ENCODE measurements around the gene RABGAP1. TPM values are rescaled to one million over a fixed set of nuclear protein-coding genes. Genes with fewer than 3 reads are reported as not detected.

RABGAP1 gene
- total RNA-seq, 1 experiment from 2014 or later = 55.4 TPM

- ChIA-PET CTCF (no interaction called here), POLR2A (no interaction called here)
- no peak overlapping the region for H3K4me3 ChIP-seq (ENCODE audit: low read depth, low read length)
- H3K27me3 ChIP-seq (replicated peaks; ENCODE audit: control insufficient read depth, insufficient read depth, low read length) = no peaks in the 10 kb centered on the region
- Mint-ChIP-seq H3K4me1 (ENCODE audit: low read depth, unreplicated experiment) (no peaks in the 10 kb centered on the region), H3K27me3 (ENCODE audit: insufficient read depth, unreplicated experiment) (no peaks in the 10 kb centered on the region), H3K9me3 (ENCODE audit: unreplicated experiment) (no peaks in the 10 kb centered on the region), H3K27ac (ENCODE audit: unreplicated experiment) (no peak overlapping the region), H3K4me3 (ENCODE audit: unreplicated experiment) (no peak overlapping the region), H3K36me3 (ENCODE audit: insufficient read depth, unreplicated experiment) (peaks cover 33% of the 10 kb centered on the region)
- no peak for DNase-seq
- H3K4me1 ChIP-seq = no peaks in the 10 kb centered on the region
- TF ChIP-seq CTCF (IDR thresholded peaks at IDR 0.05; ENCODE audit: insufficient read depth in 1 of 2, low read depth in 1 of 2, low read length in 1 of 2, severe bottlenecking in 1 of 2, unreplicated experiment in 1 of 2) = no peak
- no TSS peak for BruUV-seq (replicated peaks)
- H3K36me3 ChIP-seq (ENCODE audit: control insufficient read depth, insufficient read depth, low read length) = no peaks in the 10 kb centered on the region
- intact Hi-C loops (cut with micrococcal nuclease; ENCODE audit: unreplicated experiment) = no loop called here
- no peaks in the 10 kb centered on the region for H3K9me3 ChIP-seq
These were observed 95.0 kb downstream of the RABGAP1 start for GRCh38 chr9:123035791-123036190.

GRCh38 chr9:123036893-123037545 is 96.2 kb downstream of the RABGAP1 start:
- Histone ChIP-seq H3K4me3 (ENCODE audit: low read depth, low read length) (no peak overlapping the region), H3K9me3 (no peaks in the 10 kb centered on the region), H3K4me1 (no peaks in the 10 kb centered on the region), H3K36me3 (ENCODE audit: control insufficient read depth, insufficient read depth, low read length) (no peaks in the 10 kb centered on the region), H3K27me3 (replicated peaks; ENCODE audit: control insufficient read depth, insufficient read depth, low read length) (no peaks in the 10 kb centered on the region)
- intact Hi-C loops (cut with micrococcal nuclease; ENCODE audit: unreplicated experiment) = no loop called here
- no peak for TF ChIP-seq CTCF (IDR thresholded peaks at IDR 0.05; ENCODE audit: insufficient read depth in 1 of 2, low read depth in 1 of 2, low read length in 1 of 2, severe bottlenecking in 1 of 2, unreplicated experiment in 1 of 2)
- peaks cover 26% of the 10 kb centered on the region for H3K36me3 Mint-ChIP-seq (ENCODE audit: insufficient read depth, unreplicated experiment)
- no peak overlapping the region for H3K4me3 Mint-ChIP-seq (ENCODE audit: unreplicated experiment)
- H3K4me1 Mint-ChIP-seq (ENCODE audit: low read depth, unreplicated experiment) = no peaks in the 10 kb centered on the region
- no peak overlapping the region for H3K27ac Mint-ChIP-seq (ENCODE audit: unreplicated experiment)
- BruUV-seq (replicated peaks) = no TSS peak
- ChIA-PET CTCF (interaction anchor here (0.7 kb wide), 1 partner anchor 63 kb away, joined by 3 read pairs; no protein-coding TSS in a partner anchor), POLR2A (no interaction called here)
- no peak for DNase-seq
- H3K9me3 Mint-ChIP-seq (ENCODE audit: unreplicated experiment) = no peaks in the 10 kb centered on the region
- H3K27me3 Mint-ChIP-seq (ENCODE audit: insufficient read depth, unreplicated experiment) = no peaks in the 10 kb centered on the region

- no peak overlapping the region for H3K27ac Mint-ChIP-seq (ENCODE audit: unreplicated experiment)
- ChIA-PET POLR2A (no interaction called here), CTCF (no interaction called here)
- H3K4me3 ChIP-seq (ENCODE audit: low read depth, low read length) = no peak overlapping the region
- no peaks in the 10 kb centered on the region for H3K9me3 Mint-ChIP-seq (ENCODE audit: unreplicated experiment)
- no peak for TF ChIP-seq CTCF (IDR thresholded peaks at IDR 0.05; ENCODE audit: insufficient read depth in 1 of 2, low read depth in 1 of 2, low read length in 1 of 2, severe bottlenecking in 1 of 2, unreplicated experiment in 1 of 2)
- peaks cover 33% of the 10 kb centered on the region for H3K36me3 Mint-ChIP-seq (ENCODE audit: insufficient read depth, unreplicated experiment)
- H3K36me3 ChIP-seq (ENCODE audit: control insufficient read depth, insufficient read depth, low read length) = no peaks in the 10 kb centered on the region
- BruUV-seq (replicated peaks) = no TSS peak
- H3K27me3 Mint-ChIP-seq (ENCODE audit: insufficient read depth, unreplicated experiment) = no peaks in the 10 kb centered on the region
- intact Hi-C loops (cut with micrococcal nuclease; ENCODE audit: unreplicated experiment) = no loop called here
- DNase-seq = no peak
- no peak overlapping the region for H3K4me3 Mint-ChIP-seq (ENCODE audit: unreplicated experiment)
- no peaks in the 10 kb centered on the region for H3K4me1 ChIP-seq
- H3K4me1 Mint-ChIP-seq (ENCODE audit: low read depth, unreplicated experiment) = peaks cover 6% of the 10 kb centered on the region
- H3K27me3 ChIP-seq (replicated peaks; ENCODE audit: control insufficient read depth, insufficient read depth, low read length) = no peaks in the 10 kb centered on the region
- H3K9me3 ChIP-seq = no peaks in the 10 kb centered on the region
These were observed 98.9 kb downstream of the RABGAP1 start for GRCh38 chr9:123039617-123040219.
